ENCODE data around the gene TNNI2.
"Not testable (repeated sequence)": the region's sequence is repeated elsewhere in the genome, so short reads cannot be mapped to it uniquely, and the experiment has no call there.

The TNNI2 gene

GRCh38 chr11:1862588-1863351 lies 24.0 kb downstream of the TNNI2 start:
- no peak for DNase-seq

- DNase-seq = no peak
Measured at GRCh38 chr11:1863352-1864216, 24.8 kb downstream of the TNNI2 start.

DNA sequence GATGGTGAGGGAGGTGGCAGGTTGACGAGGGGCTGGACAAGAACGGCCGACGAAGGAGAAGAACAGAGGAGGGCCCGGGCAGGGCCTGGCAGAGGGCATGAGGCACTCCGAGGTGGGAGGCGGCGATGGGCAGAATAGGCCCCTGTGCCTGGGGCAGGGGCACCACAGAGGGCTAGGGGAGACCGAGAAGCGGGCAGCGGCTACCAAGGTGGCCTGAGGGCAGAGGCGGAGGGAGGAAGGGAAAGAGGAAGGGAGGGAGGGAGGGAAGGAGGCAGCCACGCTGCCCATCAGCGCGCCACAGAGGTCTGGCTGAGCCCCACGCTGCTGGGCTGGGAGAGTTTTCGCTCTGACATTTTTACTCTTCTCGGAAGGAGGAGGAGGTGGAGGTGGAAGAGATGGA lies 25.4 kb downstream of the TNNI2 start:
- no peak for DNase-seq

- no peak for DNase-seq
Measured at GRCh38 chr11:1864831-1865665, 26.3 kb downstream of the TNNI2 start.

GRCh38 chr11:1866226-1866625 lies 27.4 kb downstream of the TNNI2 start:
- DNase-seq = no peak

DNA sequence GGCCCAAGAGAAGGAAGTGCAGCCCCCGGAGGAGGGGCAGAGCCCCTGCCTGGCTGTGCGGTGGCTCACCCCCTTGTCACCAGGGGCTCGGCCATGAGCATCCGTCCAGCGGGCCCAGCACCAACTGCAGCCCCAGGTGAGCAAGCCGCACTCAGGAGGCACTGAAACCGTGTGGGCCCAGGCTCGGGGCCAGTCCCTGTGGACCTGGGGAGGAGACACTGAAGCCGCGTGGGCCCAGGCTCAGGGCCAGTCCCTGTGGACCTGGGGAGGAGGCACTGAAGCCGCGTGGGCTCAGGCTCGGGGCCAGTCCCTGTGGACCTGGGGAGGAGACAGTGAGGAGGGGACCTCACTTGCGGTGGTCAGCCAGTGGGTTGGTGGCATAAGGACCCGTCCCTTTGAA lies 28.0 kb downstream of the TNNI2 start:
- no peak for DNase-seq

- DNase-seq = no peak
Measured at GRCh38 chr11:1867381-1867780, 28.6 kb downstream of the TNNI2 start.

- no peak for DNase-seq
Measured at GRCh38 chr11:1868056-1868635, 29.4 kb downstream of the TNNI2 start.

GRCh38 chr11:1868636-1869291 lies 30.0 kb downstream of the TNNI2 start:
- no peak for DNase-seq

DNA sequence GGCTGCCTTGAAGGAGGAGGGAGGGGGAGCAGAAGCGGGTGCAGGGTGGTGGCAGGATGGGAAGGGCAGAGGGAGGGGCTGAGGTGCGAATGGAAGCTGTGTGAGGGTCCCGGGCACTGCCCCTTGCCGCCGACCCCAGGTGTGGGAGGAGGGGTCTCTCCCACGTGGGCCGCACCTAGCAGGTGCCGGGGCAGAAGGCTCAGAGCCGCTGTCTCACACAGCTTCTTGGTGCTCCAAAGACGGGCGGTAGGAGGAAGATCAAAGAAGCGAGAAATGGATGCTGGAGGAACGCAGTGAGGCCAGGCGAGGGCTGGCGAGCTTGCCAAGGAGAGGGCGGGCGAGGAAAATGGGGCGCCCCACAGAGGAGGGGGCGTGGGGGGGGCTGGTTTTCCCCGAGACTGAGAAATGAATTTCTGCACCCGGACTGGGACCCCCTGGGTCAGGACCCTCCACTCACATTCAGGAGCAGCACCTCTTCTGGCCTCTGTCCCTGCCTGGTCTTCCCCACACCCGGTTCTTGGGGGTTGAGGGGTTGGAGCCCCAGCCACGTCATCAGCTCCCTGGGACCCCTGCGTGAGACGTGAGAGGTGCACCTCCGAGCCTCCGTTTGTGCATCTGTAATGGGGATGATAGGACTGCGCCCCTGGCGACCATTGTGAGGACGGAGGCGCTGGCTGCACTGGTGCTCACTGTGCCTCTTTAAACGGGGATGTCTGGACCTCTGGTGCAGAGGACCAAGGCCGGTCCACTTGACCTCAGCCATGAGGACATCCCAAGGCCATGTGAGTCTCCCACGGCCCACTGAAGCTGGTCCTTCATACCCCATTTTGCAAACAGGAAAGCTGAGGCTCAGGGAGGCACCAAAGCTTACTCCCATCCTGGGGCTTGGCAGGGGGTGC lies 30.9 kb downstream of the TNNI2 start:
- DNase-seq = no peak

DNA sequence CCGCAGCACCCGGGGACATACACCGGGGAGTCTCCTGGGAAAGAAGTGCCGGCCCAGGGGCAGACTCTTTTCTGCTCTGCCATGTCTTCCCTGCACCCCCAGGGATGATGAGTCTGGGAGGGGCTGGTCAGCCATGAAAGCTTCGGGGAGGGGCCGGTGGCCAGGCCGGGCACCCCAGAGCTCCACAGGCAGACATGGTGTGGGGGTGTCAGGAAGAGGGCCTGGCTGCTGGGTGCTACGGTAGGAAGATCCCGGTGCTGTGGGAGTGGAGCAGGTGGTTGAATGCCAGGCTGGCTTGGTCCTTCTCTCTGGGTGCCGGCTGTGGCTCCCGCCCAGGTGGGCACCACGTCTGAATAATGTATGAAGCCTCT lies 31.5 kb downstream of the TNNI2 start:
- no peak for DNase-seq

GRCh38 chr11:1870721-1871466 lies 32.1 kb downstream of the TNNI2 start:
- no peak for DNase-seq

GRCh38 chr11:1871531-1871930 lies 32.8 kb downstream of the TNNI2 start:
- no peak for DNase-seq

DNA sequence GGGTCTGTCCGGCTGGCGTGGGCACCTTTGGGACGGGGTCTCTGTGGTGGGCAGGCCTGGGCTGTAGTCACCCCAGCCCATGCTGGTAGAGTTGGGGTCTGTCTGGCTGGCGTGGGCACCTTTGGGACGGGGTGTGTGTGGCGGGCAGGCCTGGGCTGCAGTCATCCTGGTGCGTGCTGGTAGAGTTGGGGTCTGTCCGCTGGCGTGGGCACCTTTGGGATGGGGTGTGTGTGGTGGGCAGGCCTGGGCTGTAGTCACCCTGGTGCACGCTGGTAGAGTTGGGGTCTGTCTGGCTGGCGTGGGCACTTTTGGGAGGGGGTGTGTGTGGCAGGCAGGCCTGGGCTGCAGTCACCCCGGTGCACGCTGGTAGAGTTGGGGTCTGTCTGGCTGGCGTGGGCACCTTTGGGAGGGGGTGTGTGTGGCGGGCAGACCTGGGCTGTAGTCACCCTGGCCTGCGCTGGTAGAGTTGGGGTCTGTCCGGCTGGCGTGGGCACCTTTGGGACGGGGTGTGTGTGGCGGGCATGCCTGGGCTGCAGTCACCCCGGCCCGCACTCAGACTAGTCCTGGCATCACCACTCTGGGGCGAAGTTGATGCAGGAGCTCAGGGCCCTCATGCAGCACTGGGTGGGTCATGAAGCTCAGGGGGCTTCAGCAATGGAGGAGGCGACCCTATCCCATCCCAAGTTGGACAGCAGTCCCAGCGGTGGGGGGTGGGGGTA lies 33.6 kb downstream of the TNNI2 start:
- DNase-seq = no peak

DNA sequence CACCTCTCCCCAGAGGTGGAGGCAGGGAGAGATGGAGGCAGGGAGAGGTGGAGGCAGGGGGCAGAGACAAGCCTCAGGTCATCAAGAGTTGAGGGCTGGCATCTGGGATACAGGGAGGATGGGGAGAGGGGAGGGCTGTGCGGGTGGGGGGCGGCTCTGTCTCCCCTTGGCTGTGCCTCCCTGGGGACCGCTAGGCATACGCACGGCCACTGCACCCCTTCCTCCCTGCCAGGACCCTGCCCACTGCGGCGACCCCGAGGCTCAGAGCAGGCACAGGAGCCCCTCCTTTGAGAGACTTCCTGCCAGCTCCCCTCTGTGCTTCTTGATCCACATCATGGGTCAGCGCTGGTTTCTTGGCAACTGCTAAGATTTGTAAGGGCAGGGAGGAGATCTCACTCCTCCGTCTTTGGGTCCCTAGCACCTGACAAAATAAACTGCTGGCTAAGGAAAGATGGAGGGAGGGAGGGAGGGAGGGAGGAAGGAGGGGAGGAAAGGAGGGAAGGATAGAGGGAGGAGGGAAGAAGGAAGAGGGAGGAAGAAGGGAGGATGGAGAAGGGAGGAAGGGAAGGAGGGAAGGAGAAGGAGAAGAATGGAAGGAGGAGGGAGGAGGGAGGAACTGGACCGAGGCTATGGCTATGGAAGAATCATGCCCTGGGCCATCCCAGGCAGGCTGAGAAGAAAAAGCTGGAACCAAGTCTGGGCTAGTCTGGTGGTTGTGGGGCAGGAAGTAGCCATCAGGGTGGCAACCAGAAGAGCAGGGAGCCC lies 34.4 kb downstream of the TNNI2 start:
- no peak for DNase-seq

DNA sequence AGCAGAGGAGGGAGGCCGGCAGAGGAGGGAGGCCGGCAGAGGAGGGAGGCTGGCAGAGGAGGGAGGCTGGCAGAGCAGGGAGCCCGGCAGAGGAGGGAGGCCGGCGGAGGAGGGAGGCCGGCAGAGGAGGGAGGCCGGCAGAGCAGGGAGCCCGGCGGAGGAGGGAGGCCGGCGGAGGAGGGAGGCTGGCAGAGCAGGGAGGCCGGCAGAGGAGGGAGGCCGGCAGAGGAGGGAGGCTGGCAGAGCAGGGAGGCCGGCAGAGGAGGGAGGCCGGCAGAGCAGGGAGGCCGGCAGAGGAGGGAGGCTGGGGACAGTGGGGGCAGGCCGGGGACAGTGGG lies 35.0 kb downstream of the TNNI2 start:
- not testable (repeated sequence) for DNase-seq

GRCh38 chr11:1874441-1875092 lies 35.8 kb downstream of the TNNI2 start:
- not testable (repeated sequence) for DNase-seq

GRCh38 chr11:1875093-1875850 lies 36.5 kb downstream of the TNNI2 start:
- no peak for DNase-seq

Measured in activated CD8-positive, alpha-beta memory T cell treated with anti-CD3 and anti-CD28 coated beads, Interleukin-2, amount 50 U/mL, for 48 hours (primary cell).